NCI-H82 (cell line): Measurements from ENCODE around the gene KIAA1217.
"Not testable (repeated sequence)": the region's sequence is repeated elsewhere in the genome, so short reads cannot be mapped to it uniquely, and the experiment has no call there.

Experiments
- DNase-seq: peaks from one replicate; lab custom pipeline; 2025; lab: John Stamatoyannopoulos, UW

KIAA1217 gene

GRCh38 chr10:24339387-24339786 is 130.4 kb downstream of the KIAA1217 start:
- no peak for DNase-seq

- no peak for DNase-seq
These were observed 131.5 kb downstream of the KIAA1217 start for GRCh38 chr10:24340446-24340845.

- DNase-seq = no peak
These were observed 131.9 kb downstream of the KIAA1217 start for GRCh38 chr10:24340883-24341282.

GRCh38 chr10:24341371-24341770 is 132.4 kb downstream of the KIAA1217 start:
- DNase-seq = no peak

GRCh38 chr10:24341897-24342296 is 133.0 kb downstream of the KIAA1217 start:
- no peak for DNase-seq

- no peak for DNase-seq
These were observed 134.7 kb downstream of the KIAA1217 start for GRCh38 chr10:24343686-24344085.

- no peak for DNase-seq
These were observed 135.3 kb downstream of the KIAA1217 start for GRCh38 chr10:24344279-24344678.

GRCh38 chr10:24344695-24345463 is 135.9 kb downstream of the KIAA1217 start:
- DNase-seq = peak; percentile 61

- no peak for DNase-seq
These were observed 138.1 kb downstream of the KIAA1217 start for GRCh38 chr10:24346877-24347519.

GRCh38 chr10:24349379-24350001 is 140.6 kb downstream of the KIAA1217 start:
- no peak for DNase-seq

- DNase-seq = no peak
These were observed 141.4 kb downstream of the KIAA1217 start for GRCh38 chr10:24350070-24350921.

GRCh38 chr10:24350922-24351225 is 141.9 kb downstream of the KIAA1217 start:
- not testable (repeated sequence) for DNase-seq

- DNase-seq = peak; percentile 5
These were observed 143.0 kb downstream of the KIAA1217 start for GRCh38 chr10:24351961-24352360.

- DNase-seq = no peak
These were observed 143.5 kb downstream of the KIAA1217 start for GRCh38 chr10:24352399-24352798.

GRCh38 chr10:24353319-24353718 is 144.4 kb downstream of the KIAA1217 start:
- DNase-seq = peak; percentile 44

GRCh38 chr10:24355056-24355688 is 146.2 kb downstream of the KIAA1217 start:
- DNase-seq = peak; percentile 16

GRCh38 chr10:24357344-24358004 is 148.5 kb downstream of the KIAA1217 start:
- no peak for DNase-seq

GRCh38 chr10:24358022-24358421 is 149.1 kb downstream of the KIAA1217 start:
- DNase-seq = no peak

- DNase-seq = peak; percentile 74
These were observed 151.6 kb downstream of the KIAA1217 start for GRCh38 chr10:24360282-24361127.

GRCh38 chr10:24363070-24363469 is 154.1 kb downstream of the KIAA1217 start:
- no peak for DNase-seq
